ENCODE results near the gene CCR8.

The CCR8 gene, protein sequence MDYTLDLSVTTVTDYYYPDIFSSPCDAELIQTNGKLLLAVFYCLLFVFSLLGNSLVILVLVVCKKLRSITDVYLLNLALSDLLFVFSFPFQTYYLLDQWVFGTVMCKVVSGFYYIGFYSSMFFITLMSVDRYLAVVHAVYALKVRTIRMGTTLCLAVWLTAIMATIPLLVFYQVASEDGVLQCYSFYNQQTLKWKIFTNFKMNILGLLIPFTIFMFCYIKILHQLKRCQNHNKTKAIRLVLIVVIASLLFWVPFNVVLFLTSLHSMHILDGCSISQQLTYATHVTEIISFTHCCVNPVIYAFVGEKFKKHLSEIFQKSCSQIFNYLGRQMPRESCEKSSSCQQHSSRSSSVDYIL

DNA sequence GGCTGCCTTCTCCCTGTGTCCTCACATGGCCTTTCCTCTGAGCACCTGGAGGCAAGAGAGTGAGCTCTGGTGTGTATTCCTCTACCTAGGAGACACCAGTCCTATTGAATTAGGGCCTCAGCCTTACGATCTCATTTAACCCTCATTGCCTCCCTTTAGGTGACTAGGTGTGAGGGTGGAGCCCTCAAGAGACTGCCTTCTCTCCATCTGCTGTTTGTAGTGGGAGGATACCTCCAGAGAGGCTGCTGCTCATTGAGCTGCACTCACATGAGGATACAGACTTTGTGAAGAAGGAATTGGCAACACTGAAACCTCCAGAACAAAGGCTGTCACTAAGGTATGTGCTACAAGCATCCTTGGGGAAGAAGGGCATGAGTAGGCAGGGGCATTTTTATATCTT lies at the start of gene CCR8:
Gene CCR8, plus strand, starts transcription at position 217 of the 400 bp plus-strand sequence. CDS start 2,623 bp downstream, outside the sequence.
- DNase-seq = no peak

DNA sequence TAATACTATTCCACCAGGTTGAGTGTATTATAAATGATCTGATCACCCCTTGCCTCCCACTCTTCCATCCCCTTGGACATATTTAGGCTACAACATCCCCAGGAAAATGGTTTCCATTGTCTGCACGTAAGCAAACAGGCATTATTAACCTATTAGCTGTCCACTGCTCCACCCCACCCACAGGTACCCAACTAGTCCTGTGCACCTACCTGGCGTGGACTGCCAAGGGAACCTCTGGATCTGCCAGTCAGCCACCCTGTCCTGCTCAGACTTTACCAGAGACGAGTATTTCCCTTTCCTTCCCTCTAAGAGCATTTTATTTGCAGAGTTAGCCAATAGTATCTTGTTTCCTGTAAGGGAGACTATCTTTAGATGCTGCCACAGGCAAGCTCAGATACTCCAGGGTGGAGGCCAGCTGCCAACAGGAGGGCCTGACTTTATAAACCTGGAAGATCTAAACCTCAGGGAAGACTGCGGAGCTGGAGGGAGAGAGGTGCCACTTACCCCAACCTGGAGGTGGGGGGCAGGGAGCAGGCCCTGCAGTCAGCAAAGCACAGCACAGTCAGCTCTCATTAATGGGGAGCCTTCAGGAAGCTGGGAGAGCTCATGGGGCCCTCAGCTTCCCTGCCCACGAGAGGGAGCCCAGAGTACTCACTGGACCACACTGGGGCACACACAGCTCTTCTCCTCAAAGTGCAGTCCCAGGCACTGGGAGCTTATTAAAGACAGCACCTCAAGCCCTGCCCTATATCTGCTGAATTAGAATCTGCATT lies 49.6 kb upstream of the CCR8 start, which contains the start of gene CX3CR1:
Gene CX3CR1, minus strand, starts transcription at position 292 of the 773 bp plus-strand sequence. CDS start 13,527 bp downstream, outside the sequence.
- no peak for DNase-seq

DNA sequence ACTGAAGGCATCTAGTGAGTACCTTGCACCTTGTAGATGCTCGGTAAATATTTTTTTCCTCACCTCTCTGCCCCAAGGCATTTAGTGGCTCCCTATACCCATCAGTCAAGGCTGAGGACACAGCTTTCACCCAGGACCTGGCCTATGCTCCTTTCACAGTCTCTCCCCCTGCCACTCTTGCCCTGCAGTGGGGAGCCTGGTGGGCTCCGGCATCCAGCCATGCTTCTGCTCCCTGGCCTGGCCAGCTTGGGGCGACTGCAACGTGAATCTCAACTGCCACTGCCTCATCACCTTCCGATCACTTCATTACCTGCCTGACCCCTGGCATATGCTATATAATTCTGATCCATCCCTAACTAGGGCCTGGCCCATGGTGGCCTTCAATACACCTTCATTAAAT lies 48.9 kb upstream of the CCR8 start:
- DNase-seq = no peak

DNA sequence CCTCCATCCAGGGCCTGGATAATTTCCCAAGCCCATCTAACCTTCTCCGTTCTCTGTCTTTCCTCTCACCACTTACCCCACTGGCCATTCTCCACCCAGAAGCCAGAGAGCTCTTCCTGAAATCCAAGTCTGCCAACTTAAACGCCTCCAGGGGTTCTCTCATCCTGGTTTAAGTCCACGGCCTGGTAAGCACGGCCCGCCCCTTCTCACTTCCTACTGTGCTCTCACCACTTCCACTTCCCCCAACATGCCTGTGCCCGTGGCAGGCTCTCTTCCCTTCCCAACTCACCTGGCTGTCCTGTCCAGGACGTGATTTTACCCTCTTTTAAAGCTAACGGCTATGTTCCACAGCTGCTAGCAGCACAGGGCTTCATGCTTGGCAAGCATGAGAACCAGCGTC lies 48.0 kb upstream of the CCR8 start:
- DNase-seq = no peak

DNA sequence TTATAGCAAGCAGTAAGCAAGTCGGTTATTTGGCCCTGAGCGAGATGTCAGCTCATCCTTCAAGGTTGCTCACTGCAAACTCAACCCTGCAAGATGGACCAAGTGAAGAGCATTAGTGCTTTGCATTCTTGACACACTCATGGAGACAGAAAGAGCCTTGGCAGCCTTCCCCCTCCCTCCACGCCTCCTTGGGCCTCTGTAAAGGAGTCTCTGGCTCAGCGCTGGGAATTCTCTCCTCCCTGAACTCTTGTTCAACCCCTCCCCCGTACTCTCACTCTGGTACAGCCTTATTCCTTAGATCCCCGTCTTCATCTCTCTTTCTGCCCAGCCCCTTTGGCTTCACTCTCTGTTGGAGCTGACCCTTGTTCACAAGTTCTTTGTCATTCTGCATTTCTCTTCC lies 47.5 kb upstream of the CCR8 start:
- no peak for DNase-seq

DNA sequence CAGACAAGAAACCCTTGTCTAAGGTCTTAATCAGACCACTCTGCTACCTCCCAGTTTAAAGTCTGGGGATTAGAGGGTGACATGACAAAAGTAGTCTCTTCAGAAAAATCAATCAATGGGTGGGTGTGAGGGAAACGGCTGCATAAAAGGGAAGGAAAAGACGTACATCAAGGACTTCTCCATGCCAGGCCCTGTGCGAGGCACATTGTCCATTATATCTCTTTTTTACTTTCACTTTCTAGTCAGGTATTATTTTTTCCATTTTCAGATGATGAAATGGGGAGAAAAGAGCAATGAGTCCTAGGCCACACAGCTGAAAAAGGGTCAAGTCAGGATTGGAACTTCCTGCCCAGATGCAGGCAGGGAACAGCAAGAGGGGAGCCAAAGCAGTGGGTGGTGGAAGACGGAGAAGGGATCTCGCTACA lies 45.0 kb upstream of the CCR8 start:
- peak; percentile 50 to 51 for DNase-seq

DNA sequence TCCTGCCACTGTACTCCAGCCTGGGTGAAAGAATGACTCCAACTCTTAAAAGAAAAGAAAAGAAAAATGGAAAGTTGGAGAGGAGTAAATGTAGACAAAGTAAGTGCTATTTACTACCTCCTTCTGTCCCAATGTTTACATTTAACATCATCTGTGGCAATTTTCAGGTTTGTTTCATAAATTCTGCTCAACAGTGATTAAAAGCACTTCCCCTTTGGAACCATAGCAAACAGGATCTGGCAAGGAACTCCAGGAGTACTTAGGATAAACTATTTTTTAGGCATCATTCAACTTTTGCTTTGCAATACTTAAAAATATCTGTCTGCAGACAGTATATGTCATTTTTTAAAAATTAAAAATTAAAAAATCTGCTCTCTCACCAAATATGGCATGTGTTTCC lies 44.2 kb upstream of the CCR8 start:
- DNase-seq = no peak

DNA sequence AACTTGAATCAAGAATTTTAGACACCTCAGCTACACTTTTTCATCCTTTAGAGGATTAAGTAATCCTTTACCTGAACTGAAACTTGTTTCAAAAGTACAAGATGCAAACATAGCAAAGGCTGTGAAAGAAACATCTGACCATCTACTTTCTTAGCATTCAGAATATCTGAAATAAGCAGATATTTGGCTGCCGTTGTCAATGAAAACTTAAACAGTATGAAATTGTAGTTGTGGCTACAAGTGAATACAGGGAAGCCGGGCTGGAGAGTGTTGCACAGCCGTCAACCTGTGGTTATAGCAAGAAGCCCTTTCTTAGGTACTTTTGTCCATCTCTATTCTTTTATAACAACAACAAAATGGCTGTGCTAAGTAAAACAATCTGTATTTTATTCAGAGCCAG lies 42.7 kb upstream of the CCR8 start:
- DNase-seq = no peak

DNA sequence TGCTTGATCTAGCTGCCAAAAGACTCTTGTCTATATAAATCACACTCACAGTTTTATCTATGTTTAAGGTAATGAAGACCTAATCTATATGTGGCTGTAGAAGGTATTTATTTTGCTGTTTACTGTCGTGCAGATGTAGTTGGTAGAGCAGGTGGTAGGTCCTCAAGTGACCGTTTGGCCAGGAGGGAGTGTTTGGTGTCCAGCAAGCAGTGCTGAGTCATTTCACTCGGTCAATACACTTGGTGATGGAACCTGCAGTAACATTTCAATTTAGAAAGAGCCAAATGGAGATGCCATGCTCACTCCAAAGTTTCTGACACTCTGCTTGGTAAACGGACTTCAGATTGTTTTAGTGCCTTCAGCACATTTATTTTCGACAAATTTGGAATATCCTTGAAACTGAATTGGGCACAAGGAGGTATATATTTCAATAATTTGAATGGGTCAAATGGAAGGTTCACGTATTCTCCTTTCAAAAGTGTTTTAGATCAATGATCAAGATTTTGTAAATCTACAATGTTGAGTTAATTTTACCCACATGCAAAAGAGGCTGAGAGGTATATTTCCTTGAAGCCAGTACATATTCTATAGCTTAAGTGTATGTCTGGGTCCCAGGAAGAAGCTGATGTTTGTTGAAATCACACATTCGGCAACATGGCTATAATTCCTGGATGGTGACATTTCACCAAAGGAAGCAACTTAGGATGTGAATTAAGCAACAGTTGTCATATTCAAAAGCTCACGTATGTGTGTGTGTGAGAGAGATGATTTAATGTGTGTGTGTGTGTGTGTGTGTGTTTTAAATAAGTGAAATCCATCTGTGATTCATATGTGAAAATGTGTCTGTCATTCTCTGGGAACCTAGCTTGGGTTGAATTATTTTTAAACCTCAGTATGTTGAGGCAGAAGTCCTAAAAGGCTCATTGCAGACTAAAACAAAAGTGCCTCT lies 42.0 kb upstream of the CCR8 start:
- peak in 1 of 2 donors; percentile 41 for DNase-seq

DNA sequence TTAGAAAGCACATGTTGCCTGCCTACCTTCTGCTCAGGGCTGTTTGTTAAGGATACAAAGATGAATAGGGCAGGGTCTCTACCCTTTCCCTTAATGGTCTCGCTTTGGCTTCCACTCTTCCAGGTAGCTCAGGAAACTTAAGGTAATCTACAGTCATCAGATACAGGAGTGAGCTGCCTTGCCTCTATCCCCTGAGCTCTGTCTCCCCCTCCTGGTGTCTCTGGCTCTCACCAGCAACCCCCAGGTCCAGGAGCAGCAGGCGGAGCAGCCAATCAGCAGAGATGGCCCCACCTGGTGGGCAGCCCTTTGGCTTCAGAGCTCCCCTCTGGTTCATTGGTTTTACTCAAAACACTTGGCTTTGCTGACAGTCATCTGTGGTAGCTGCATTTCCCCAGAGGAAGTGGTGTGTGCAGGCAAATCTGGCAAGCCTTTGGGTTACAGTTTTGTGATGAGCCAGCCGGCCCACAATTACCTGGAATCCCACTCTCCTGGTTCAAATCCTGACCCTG lies 41.2 kb upstream of the CCR8 start:
- DNase-seq = peak; percentile 56 to 80

DNA sequence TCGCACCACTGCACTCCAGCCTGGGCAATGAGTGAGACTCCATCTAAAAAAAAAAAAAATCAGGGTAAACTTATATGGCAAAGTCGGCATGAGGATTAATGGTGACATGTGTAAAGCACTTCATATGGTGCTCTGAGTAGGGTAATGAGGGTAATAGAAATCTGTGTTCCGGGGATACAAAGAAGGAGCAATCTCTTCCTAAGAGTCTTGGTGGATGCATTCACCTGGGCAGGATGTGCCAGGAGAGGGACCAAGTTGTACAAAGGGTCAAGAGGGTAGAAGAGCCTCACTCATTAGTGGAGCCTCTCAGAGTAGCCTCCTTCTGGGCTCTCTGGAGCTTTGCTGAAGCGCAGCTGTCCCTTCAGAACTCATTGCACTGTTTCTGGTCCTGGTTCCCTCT lies 40.4 kb upstream of the CCR8 start:
- no peak for DNase-seq

DNA sequence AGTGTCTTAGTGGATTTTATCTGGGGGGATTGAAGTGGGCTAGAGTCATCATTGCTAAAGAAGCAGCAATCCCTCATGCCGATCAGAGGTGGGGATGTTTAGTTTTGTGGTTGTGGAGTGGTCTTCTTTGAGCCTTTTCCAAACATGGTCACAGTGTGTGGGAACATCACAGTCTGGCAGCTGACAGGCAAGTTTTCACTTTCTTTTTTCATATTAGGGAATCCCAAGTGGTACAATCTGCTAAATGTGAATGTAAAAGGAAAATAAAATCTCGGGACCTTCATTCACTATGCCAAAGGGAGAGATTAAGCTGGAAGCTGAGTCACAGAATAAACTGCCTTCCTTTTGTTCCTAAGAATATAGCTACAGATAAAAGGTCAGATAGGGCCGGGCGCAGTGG lies 39.3 kb upstream of the CCR8 start:
- no peak for DNase-seq

DNA sequence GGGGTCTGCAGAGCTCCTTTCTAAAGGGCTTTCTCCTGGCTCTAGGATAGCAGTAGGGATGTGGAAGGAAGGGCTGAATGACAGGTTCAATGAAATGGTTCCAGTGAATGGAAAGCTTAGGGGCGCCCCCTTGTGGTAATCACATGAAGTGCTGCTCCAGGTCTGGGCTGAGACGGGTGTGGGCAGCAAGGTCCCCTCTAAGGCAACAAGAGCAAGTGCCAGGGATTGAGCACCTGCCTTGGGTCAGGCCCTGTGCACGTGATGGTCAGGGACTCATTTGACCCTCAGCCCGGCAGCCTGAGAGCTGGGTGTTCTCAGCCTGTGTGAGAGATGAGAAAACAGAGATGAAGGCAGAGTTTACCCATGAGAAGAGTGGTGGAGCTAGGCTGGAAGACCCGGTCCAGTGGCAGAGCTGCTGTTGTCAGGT lies 37.6 kb upstream of the CCR8 start:
- peak; percentile 23 to 90 for DNase-seq

DNA sequence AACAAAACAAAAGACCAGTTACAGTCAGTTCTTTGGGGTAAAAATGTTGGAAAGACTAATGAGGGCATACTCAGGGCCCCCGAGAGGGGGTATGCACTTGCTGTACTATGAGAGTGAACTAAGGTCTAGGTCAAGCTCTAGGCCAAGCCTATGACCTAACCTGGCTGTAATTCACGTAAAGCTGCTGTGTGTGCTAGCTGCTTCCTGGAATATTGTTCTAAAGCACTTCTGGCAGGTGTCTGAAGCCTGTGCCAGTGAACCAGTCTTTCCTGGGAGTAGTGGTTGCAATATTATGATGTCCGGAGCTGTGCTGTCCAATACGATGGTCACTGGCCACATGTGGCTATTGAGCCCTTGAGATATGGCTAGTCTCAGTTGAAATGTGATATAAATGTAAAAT lies 36.5 kb upstream of the CCR8 start:
- DNase-seq = no peak

DNA sequence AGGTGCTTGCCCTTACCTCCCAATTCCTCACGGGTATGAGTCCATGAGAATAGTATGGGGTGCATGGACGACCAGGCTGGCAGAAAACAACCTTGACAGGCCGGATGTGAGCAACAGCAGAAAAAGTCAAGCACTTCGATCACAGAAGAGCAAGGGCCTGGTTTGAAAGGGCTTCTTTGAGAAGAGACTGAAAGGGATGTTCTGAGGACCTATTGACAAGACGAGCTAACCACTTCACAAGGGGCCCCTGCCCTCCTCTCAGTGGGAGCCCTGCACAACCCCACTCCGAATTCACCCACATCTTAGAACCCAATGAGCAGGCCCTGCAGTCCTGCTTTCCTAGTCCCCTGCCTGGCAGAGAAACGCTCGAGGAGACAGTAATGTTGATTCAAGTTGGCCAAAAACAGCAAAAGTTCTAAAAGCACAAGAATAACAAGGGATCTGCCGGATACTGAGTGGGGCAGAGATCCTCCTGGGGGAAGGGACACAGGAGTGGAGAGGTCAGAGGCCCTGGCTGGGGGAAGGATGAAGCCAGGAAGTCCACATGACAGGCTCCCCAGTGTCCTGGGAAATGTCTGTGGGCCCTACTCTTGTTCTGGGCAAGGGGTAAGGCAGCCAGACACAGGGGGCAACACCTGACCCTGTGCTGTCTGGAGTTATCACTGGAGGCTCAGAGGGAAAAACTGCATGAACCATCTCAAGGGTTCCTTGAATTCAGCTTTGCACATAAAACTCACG lies 34.9 kb upstream of the CCR8 start:
- DNase-seq = no peak

DNA sequence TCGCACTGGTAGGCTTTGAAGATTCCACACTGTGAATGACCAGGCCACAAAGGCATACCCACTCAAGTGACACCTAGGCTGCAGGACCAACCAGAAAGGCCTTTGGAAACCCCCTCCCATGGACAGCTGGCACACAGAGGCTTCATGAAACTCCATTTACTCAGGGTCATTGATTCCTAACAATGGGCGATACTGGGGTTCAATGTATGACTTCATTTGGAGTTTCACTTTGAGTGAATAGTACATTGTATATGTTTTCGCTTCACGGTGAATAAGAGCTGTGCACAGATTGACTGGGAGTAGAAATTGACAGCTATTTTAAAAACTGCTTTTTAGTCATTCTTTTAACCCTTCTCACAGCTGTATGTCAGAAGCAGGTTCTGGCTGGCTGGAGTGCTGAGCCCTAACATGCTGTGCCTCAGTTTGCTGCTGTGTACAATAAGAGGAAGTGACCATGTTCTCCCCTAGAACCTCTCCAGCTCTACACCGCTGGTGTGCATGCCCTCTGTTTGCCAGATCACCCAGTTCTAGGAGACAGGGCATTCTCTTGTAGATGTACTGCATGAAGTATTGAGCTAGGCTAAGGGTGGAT lies 34.2 kb upstream of the CCR8 start:
- no peak for DNase-seq

DNA sequence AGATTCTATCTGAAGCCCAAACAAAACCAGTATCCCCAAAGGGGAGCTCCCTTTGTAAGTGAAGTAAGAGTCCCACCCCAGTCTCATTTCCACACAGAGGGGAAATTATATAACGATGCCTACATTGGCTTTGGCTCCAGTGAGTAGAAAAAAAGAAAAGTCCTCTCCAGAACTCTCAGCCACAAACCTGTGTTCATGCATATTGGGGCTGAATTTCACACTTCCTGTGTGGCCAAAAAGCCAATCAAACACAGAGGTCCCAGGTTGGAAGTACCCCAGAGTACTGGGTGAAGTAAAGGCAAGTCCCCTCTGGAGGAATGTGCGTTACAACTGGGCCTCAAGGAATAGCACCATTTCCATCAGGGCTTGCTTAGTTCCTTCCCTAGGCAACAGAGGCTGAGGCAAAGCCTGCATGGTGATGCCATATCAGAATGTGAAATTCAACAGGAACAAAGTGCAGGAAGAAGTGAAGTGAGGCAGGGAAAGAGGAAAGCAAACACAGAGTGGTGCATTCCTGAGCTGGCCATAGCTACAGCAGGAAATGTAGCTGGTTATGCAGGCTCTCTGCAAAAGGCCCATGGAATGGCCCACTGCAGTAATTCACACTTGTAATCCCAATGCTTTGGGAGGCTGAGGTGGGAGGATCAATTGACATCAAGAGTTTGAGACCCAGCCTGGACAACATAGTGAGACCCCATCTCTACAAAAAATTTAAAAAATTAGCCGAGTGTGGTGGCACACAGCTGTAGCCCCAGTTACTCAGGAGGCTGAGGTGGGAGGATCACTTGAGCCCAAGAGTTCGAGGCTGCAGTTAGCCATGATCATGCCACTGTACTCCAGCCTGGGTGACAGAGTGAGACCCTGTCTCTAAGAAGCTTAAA lies 33.1 kb upstream of the CCR8 start:
- DNase-seq = no peak

DNA sequence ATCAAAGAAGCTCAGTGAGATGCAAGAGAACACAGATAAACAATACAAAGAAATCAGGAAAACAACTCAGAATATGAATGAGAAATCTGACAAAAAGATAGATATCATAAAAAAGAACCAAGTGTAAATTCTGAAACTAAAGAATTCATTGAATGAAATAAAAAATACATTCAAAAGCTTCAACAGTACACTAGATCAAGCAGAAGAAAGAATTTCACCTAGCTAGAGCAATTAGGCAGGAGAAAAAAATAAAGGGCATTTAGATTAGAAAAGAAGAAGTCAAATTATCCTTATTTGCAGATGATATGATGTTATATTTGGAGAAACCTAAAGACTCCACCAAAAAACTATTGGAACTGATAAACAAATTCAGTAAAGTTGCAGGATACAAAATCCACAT lies 30.2 kb upstream of the CCR8 start:
- DNase-seq = no peak

DNA sequence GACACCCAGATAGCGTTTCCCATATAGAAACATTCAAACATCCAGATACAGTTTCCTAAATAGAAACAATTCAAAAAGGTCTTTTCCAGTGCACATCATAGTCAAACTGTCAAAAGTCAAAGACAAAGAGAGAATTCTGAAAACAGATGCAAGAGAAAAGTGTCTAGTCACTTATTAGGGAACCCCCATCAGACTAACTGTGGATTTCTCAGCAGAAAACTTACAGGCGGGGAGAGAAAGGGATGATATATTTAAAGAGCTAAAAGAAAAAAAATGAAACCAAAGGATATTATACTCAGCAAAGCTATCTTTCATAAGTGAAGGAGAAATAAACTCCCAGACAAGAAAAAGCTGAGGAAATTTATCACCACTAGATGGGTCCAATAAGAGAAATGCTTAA lies 27.3 kb upstream of the CCR8 start:
- no peak for DNase-seq

DNA sequence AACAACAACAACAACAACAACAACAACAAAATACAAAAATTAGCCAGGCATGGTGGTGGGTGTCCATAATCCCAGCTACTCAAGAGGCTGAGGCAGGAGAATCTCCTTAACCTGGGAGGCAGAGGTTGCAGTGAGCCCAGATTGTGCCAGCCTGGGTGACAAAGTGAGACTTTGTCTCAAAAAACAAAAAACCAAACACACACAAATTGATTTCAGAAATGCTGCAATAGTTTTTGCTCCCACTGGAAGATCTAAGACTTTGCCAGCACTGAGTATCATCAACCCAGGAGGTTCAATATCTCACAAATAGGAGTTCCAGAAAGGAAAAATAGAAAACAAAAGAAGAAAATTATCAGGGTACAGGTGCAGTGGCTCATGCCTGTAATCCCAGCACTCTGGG lies 16.2 kb upstream of the CCR8 start:
- no peak for DNase-seq

DNA sequence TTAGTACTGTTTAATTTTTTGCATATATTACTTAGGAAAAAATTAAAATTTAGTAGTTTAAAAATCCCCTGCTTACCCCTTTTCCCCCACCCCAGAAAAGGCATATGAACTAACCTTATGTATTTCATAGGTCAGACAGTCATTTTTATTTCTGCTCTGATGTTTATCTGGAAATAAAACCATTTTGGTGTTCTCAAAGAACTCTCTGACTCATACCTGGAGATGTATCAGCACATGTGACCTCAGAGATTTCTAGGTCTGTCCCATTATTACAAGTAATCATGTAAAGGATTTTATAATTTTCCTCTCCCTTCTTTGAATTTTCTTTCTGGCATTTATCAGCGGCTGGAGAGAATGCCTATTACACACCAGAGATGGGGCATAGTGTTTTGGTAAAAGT lies 14.1 kb upstream of the CCR8 start:
- DNase-seq = no peak

Measured in inflammatory macrophage treated with lipopolysaccharide for 1 hour (primary cell).